Endothelial cell of umbilical vein (primary cell): ENCODE data around the gene TRIM7. TPM values are rescaled to one million over a fixed set of nuclear protein-coding genes. Genes with fewer than 3 reads are reported as not detected.

Experiments
- BruUV-seq: library from RNA; stranded (reverse); fragments of 400-500 nt; replicated peaks from 2 replicates; lab custom pipeline; 2021; lab: Mats Ljungman, UMichigan
- CTCF ChIA-PET: fragments of 300-600, 350-600 bp; sonication (Branson Sonifier 250); formaldehyde crosslinking; loops from one replicate; lab custom pipeline; 2021; ENCODE audit warnings: antibody characterized with exemption, inconsistent platforms; lab: Charles Lee
- POLR2A ChIA-PET: fragments of 300-600, 350-600 bp; sonication (Branson Sonifier 250); formaldehyde crosslinking; loops from one replicate; lab custom pipeline; 2021; ENCODE audit warnings: antibody characterized with exemption, inconsistent platforms; lab: Charles Lee
- DNase-seq: peaks from one replicate; pipeline ENCODE4 v3.0.0-alpha.2; 2011; ENCODE audit warnings: low read depth, low spot score
- FAIRE-seq: peaks from 2 replicates; lab custom pipeline; 2011; peaks lifted over from hg19 to GRCh38; lab: Jason Lieb, UNC
- H2AFZ ChIP-seq: 2 replicates; pipeline ENCODE4 v1.6.0; 2012; ENCODE audit warnings: low read depth, low read length, control low read depth, inconsistent platforms
- H3K27ac ChIP-seq: 2 replicates; pipeline ENCODE4 v1.5.1; 2011; ENCODE audit warnings: low read depth, mild to moderate bottlenecking, control low read depth, low read length, moderate library complexity; ENCODE audit not compliant: insufficient read depth
- H3K27me3 ChIP-seq, 2 experiments: 2 replicates each; pipeline versions ENCODE4 v1.6.0 to v1.6.1; 2011; ENCODE audit warnings: low read length in 2 of 2, mixed read lengths in 1 of 2; ENCODE audit not compliant: control insufficient read depth in 2 of 2, insufficient read depth in 2 of 2
- H3K36me3 ChIP-seq, 2 experiments: 2 replicates in 1 of 2; 3 replicates in 1 of 2; pipeline ENCODE4 v1.5.1; 2011; ENCODE audit warnings: low read length in 2 of 2, mild to moderate bottlenecking in 1 of 2, moderate library complexity in 1 of 2; ENCODE audit not compliant: control insufficient read depth in 2 of 2, insufficient read depth in 2 of 2; ENCODE audit errors: extremely low read depth in 1 of 2
- H3K4me1 ChIP-seq: 3 replicates; pipeline ENCODE4 v1.5.1; 2011; ENCODE audit warnings: mild to moderate bottlenecking, low read length; ENCODE audit not compliant: control insufficient read depth, insufficient read depth; ENCODE audit errors: extremely low read depth
- H3K4me2 ChIP-seq: 2 replicates; pipeline ENCODE4 v1.6.1; 2011; ENCODE audit warnings: low read length, control low read depth, mixed read lengths; ENCODE audit not compliant: insufficient read depth
- H3K4me3 ChIP-seq, 3 experiments: fragments of 200-600 bp in 1 of 3; sonication (generic), shearing (Covaris generic) in 1 of 3; replicated peaks in 1 of 3; 2 replicates each; pipeline ENCODE4 v1.5.1; 2011 to 2016; ENCODE audit warnings: control low read depth in 3 of 3, low read length in 3 of 3, mild to moderate bottlenecking in 2 of 3, inconsistent platforms in 1 of 3, low read depth in 1 of 3, moderate library complexity in 1 of 3; ENCODE audit not compliant: insufficient read depth in 1 of 3
- H3K79me2 ChIP-seq: 2 replicates; pipeline ENCODE4 v1.6.0; 2012; ENCODE audit warnings: low read length, inconsistent platforms; ENCODE audit not compliant: control insufficient read depth, insufficient read depth
- H3K9ac ChIP-seq: replicated peaks from 2 replicates; pipeline ENCODE3; 2011; ENCODE audit warnings: low read length, control low read depth; ENCODE audit not compliant: insufficient read depth; ENCODE audit errors: extremely low read depth
- H3K9me1 ChIP-seq: replicated peaks from 3 replicates; pipeline ENCODE4 v1.6.0; 2011; ENCODE audit warnings: mild to moderate bottlenecking, low read length; ENCODE audit not compliant: control insufficient read depth, insufficient read depth; ENCODE audit errors: extremely low read depth
- H3K9me3 ChIP-seq: replicated peaks from 2 replicates; pipeline ENCODE4 v1.5.1; 2012; ENCODE audit warnings: low read length, inconsistent platforms; ENCODE audit not compliant: control insufficient read depth, insufficient read depth
- H4K20me1 ChIP-seq: replicated peaks from 2 replicates; pipeline ENCODE3; 2011; ENCODE audit warnings: mild to moderate bottlenecking, low read length; ENCODE audit not compliant: control insufficient read depth, insufficient read depth; ENCODE audit errors: extremely low read depth
- EZH2 ChIP-seq: IDR thresholded peaks from 2 replicates; pipeline ENCODE4 v1.6.1; 2012; ENCODE audit warnings: borderline replicate concordance, low read depth, mild to moderate bottlenecking, moderate library complexity, low read length, inconsistent platforms; ENCODE audit not compliant: severe bottlenecking
- FOS ChIP-seq: IDR thresholded peaks from 2 replicates; pipeline ENCODE4 v1.6.1; 2011; ENCODE audit warnings: mild to moderate bottlenecking, low read length, moderate library complexity, borderline replicate concordance; ENCODE audit not compliant: insufficient read depth
- GATA2 ChIP-seq: IDR thresholded peaks from 2 replicates; pipeline ENCODE4 v1.7.0; 2011; ENCODE audit warnings: low read depth, mild to moderate bottlenecking, moderate library complexity, mixed read lengths, low read length; ENCODE audit not compliant: insufficient read length, insufficient read depth
- MYC ChIP-seq: IDR thresholded peaks from one replicate; pipeline ENCODE4 v1.6.1; 2011; ENCODE audit warnings: mild to moderate bottlenecking, low read depth, low read length
- dilution Hi-C: fragments of 300-500 bp; cut with MboI; formaldehyde crosslinking; loops from one replicate; pipeline ENCODE4 v1.15.0; 2019; ENCODE audit warnings: low sequenced_read_pairs; ENCODE audit not compliant: extremely low pct_ligation_motif_present
- intact Hi-C: fragments of 100-400 bp; cut with micrococcal nuclease; formaldehyde crosslinking; loops from one replicate; pipeline ENCODE4 v1.10.0; 2022
- polyA plus RNA-seq, 4 experiments: library from polyadenylated mRNA; depleted of rRNA in 3 of 4; stranded (reverse) in 3 of 4; unstranded in 1 of 4; fragments of >200 nt; gene quantifications; 2 replicates each; pipeline versions ENCODE4 v1.2.1 to v1.2.3, GENCODE V29; 2011 to 2012; ENCODE audit warnings: missing spikeins in 1 of 4
- total RNA-seq: library from RNA; stranded (reverse); gene quantifications from 2 replicates; pipeline ENCODE4 v1.2.3, GENCODE V29; 2021
- TF ChIP-seq, protein P1 (sequence below): IDR thresholded peaks from 2 replicates; pipeline ENCODE4 v1.6.1; 2011; ENCODE audit not compliant: insufficient read depth, insufficient read length
- TF ChIP-seq, protein P2 (sequence below), 2 donors: IDR thresholded peaks; 1 replicate in 1 of 2; 2 replicates in 1 of 2; pipeline ENCODE4 v1.5.1; 2011; ENCODE audit warnings: low read length in 2 of 2, mild to moderate bottlenecking in 2 of 2, moderate library complexity in 2 of 2, control low read depth in 1 of 2, inconsistent platforms in 1 of 2, low read depth in 1 of 2; ENCODE audit not compliant: insufficient read depth in 1 of 2; ENCODE audit errors: extremely low read depth in 1 of 2

The TRIM7 gene
- total and polyA plus RNA-seq, 2 donors (not counting 3 experiments of a cell fraction or from before 2014, with no cell fraction given): 2.7 to 3.4 TPM

DNA sequence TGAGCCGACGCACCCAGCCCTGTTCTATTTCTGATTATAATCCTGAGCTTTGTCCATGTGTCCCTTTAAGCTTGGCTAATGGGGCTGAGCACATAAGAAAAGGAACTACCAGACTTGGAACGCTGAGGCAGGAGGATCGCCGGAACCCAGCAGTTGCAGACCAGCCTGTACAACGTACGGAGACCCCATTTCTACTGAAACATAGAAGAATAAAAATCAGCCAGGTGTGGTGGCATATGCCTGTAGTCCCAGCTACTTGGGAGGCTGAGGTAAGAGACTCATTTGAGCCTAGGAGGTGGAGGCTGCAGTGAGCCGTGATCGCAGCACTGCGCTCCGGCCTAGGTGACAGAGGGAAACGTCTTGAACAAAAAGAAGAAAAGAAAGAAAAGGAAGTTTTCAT lies 22.3 kb downstream of the TRIM7 start:
- no peaks in the 10 kb centered on the region for H3K9me3 ChIP-seq
- TF ChIP-seq GATA2: no peak
- TF ChIP-seq MYC: no peak
- TF ChIP-seq EZH2: no peak
- TF ChIP-seq, protein P1, sequence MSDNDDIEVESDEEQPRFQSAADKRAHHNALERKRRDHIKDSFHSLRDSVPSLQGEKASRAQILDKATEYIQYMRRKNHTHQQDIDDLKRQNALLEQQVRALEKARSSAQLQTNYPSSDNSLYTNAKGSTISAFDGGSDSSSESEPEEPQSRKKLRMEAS: no peak
- no peaks in the 10 kb centered on the region for H3K36me3 ChIP-seq
- CTCF ChIA-PET: interaction anchor here (0.7 to 1.1 kb wide), 3 partner anchors 10 to 398 kb away, joined by 3 to 5 read pairs (median 3); no protein-coding TSS in a partner anchor
- POLR2A ChIA-PET: interaction anchor here (2.1 kb wide), 1 partner anchor 10 kb away, joined by 4 read pairs; no protein-coding TSS in a partner anchor
- H3K9me1 ChIP-seq: no peaks in the 10 kb centered on the region
- dilution Hi-C loops: no loop called here
- no peaks in the 10 kb centered on the region for H3K4me1 ChIP-seq
- H4K20me1 ChIP-seq: no peaks in the 10 kb centered on the region
- intact Hi-C loops: loop anchor here (1.0 to 10.0 kb wide), 3 partner anchors 9 to 688 kb away; partner anchors contain the start of gene CNOT6
- no peak overlapping the region for H3K27ac ChIP-seq
- FAIRE-seq (no peak), DNase-seq (no peak)
- peaks cover 3 to 4% of the 10 kb centered on the region in 2 experiments for H3K27me3 ChIP-seq
- H2AFZ ChIP-seq: no peak overlapping the region
- no TSS peak for BruUV-seq
- H3K79me2 ChIP-seq: no peaks in the 10 kb centered on the region
- no peak overlapping the region for H3K4me3 ChIP-seq
- H3K4me2 ChIP-seq: no peak overlapping the region
- no peak overlapping the region for H3K9ac ChIP-seq

GRCh38 chr5:181181650-181182565 lies 23.1 kb downstream of the TRIM7 start:
- peak; percentile 77 for DNase-seq

More at GRCh38 chr5:181181650-181182565, 23.1 kb downstream of the TRIM7 start:
- Histone ChIP-seq H3K9ac (no peak overlapping the region), H3K9me1 (no peaks in the 10 kb centered on the region), H3K4me3 (no peak overlapping the region), H3K4me2 (no peak overlapping the region), H3K4me1 (no peaks in the 10 kb centered on the region), H2AFZ (no peak overlapping the region), H3K36me3 (no peaks in the 10 kb centered on the region), H3K9me3 (no peaks in the 10 kb centered on the region), H3K27ac (no peak overlapping the region), H4K20me1 (no peaks in the 10 kb centered on the region), H3K79me2 (no peaks in the 10 kb centered on the region), H3K27me3 (peaks cover 3 to 4% of the 10 kb centered on the region in 2 experiments)
- no peak for TF ChIP-seq GATA2
- TF ChIP-seq MYC: no peak
- TF ChIP-seq, protein P2, sequence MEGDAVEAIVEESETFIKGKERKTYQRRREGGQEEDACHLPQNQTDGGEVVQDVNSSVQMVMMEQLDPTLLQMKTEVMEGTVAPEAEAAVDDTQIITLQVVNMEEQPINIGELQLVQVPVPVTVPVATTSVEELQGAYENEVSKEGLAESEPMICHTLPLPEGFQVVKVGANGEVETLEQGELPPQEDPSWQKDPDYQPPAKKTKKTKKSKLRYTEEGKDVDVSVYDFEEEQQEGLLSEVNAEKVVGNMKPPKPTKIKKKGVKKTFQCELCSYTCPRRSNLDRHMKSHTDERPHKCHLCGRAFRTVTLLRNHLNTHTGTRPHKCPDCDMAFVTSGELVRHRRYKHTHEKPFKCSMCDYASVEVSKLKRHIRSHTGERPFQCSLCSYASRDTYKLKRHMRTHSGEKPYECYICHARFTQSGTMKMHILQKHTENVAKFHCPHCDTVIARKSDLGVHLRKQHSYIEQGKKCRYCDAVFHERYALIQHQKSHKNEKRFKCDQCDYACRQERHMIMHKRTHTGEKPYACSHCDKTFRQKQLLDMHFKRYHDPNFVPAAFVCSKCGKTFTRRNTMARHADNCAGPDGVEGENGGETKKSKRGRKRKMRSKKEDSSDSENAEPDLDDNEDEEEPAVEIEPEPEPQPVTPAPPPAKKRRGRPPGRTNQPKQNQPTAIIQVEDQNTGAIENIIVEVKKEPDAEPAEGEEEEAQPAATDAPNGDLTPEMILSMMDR (IDR thresholded peaks at IDR 0.05; ENCODE audit: extremely low read depth in 1 of 2, insufficient read depth in 1 of 2, low read depth in 1 of 2, low read length in 2 of 2): peak; percentile 76 to 79
- TF ChIP-seq EZH2: no peak
- no peak for TF ChIP-seq FOS
- dilution Hi-C loops (no loop called here), intact Hi-C loops (loop anchor here (1.0 to 10.0 kb wide), 3 partner anchors 9 to 687 kb away; partner anchors contain the start of gene CNOT6)
- no TSS peak for BruUV-seq
- peak; percentile 77 for FAIRE-seq
- ChIA-PET POLR2A (no interaction called here), CTCF (interaction anchor here (0.7 to 1.0 kb wide), 2 partner anchors 9 to 11 kb away, joined by 3 to 5 read pairs; no protein-coding TSS in a partner anchor)
